HG02885 (cell line): ENCODE results near the gene CAMK2D.

Experiments
- ATAC-seq: cut with Tn5 transposase; IDR thresholded peaks from one replicate; pipeline ENCODE4 v1.9.1; 2021; ENCODE audit warnings: mild to moderate bottlenecking; ENCODE audit not compliant: unreplicated experiment, poor library complexity

Gene CAMK2D

DNA sequence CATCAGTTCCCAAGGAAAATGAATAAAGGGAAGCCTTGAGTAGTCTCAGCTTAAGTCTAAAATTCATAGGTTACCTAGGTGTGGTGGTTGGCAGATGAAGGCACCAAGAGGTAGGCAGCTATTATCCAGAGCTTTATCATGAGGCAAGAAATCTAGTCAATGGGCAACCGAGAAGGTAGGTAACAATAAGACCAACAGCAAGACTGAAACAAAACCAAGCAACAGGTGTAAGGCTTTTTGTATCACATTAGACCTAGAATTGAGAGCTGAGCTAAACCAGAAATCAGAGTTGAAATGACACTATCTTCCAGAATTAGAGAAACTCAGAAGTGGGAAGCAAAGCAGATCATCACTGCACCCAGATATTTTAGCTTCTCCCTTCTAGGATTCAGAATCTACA, 117.1 kb downstream of the CAMK2D start:
- ATAC-seq = no peak

DNA sequence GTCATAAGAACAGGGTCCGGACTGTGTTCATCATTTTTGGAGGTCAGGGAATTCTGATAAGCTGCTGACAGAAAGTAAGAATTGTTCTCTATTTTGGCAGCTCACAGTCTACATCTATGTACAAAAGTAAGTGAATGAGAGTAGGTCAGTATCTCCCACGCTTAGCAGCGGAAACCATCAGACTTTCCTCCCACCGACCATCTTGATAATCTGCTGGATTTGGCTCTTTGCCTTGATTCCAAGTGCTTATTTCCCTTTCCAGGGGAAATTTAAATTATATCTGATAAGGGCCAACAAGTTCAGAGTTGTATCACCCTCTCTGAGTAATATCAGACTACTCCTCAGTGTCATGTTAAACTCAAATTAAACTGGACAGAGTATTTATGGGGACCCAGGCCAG, 118.0 kb downstream of the CAMK2D start:
- ATAC-seq = no peak

DNA sequence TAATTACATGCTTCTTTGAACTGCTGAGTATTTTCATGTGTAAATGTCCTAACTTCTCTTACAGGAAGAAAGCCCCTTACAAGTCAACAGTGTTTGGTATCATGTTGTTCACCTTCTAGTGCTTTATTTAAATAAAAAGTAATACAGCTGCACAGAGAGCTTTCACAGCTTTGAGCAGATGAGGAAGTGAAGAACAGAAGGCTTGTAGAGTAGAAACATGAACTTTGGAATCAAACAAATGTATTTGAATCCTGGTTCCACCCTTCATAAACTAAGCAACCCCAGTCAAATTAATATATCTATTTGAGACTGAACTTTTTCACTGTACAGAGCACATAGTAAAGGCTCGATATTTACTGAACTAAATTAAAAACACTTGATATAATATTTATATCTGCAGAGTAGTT, 120.5 kb downstream of the CAMK2D start:
- ATAC-seq = peak; percentile 72

DNA sequence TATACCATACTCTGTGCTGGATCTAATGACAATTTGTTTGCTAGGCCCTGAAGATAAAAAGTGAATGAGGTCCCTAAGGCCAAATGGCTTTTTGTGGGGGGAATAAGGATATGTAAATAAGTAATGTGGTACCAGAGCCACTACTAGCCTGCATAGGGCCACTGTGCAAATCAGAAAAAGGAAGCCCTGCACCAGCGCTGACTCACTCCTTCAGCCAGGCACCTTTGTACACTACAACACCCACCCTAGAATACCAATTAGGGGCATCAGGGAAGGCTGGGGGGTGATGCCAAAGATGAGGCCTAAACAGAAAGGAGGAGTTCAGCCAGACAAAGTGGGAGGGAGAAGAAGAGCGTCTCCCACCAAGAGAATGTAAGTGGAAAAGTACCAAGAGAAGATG, 122.2 kb downstream of the CAMK2D start:
- no peak for ATAC-seq

DNA sequence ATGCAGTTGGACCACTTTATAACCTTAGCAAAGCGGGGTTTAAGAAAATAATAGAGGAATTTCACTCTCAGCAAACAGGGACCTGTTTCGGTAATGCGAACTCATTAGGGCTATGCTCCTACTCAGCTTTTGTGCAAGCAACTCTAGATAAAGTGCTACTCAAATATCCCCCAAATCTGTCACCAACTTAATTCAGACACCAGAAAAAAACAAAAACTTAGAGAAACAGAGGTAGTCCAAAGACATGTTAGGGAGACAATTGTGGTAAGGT, 123.0 kb downstream of the CAMK2D start:
- no peak for ATAC-seq

DNA sequence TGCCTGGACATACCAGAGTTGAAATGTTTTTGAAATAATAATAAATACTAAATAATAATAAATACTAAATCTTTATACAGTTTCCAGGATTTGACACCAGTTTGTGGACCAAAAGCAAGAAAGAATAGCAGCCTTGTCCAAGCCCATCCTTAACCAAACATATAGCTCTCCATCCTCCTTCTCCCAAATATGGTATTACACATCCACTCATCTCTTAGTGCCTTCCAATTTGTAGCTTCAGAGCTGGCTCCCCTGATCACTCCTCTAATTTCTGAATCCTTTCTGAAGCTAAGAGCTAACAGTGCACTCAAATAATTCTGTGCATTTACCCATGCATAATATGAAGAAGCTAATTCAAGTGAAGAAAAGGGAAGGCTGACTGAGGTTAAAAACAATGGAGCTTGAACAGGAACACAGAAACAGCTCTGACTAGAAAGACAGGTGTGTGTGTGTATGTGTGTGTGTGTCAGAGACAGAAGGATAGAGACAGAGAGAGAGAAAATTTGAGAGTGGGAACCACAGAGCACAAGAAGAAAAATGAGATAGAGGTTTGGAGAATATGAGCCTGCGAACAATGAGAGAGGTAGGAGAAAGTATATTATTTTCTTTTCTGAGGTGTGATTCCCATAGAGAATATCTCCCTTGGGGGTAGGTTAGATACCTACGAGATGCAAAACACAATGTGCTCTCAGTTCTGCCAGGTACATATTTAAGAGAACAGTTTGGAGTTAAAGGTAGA, 123.5 kb downstream of the CAMK2D start:
- ATAC-seq = no peak

DNA sequence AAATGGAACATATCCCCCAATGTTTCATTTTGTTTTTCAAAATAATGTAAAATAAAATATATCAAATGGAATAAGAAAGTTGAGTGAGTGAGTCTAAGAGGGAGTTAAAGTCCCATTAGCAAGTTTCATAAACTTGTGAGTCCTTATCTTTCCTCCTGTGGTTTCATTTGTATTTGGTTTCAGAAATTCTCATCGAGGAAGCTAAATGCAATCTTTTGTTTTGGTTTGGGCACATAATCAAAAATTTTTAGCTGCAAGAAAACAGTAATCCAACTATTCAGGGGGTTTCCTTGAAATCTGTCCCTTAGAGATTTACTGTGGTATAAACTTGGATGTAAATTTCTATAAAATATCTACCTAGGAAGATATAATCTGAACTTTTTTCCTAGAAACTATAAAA, 124.2 kb downstream of the CAMK2D start:
- ATAC-seq = no peak

DNA sequence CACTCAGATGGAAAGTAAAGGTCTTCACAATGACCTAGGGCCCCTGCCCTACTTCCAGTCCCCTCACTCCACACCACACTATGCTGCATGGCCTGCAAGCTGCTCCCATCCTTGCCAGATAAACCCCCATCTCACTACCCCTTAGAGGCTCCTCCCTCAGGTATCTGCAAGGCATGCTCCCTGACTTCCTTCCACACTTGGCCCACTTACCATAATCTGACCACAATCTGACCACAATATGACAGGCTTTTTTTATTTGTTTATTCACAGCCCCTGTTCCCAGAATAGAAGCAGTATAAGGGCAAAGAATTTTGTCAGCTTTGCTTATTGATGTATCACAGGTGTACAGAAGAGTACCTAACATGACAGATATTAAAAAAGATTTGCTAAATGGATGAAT, 124.7 kb downstream of the CAMK2D start:
- no peak for ATAC-seq

DNA sequence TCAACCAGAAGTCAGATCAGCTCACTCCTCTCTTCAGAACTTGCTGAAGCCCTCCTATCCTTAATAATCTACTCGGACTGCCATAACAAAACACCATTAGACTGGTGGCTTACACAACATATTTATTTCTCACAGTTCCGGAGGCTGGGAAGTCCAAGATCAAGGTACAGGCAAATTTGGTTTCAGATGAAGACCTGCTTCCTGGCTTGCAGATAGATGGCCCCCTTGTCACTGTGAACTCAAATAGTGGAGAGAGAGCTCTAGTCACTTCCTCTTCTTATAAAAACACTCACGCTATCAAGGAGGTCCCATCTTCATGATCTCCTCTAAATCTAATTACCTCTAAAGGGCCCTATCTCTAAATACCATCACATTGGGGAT, 125.1 kb downstream of the CAMK2D start:
- peak; percentile 57 for ATAC-seq

DNA sequence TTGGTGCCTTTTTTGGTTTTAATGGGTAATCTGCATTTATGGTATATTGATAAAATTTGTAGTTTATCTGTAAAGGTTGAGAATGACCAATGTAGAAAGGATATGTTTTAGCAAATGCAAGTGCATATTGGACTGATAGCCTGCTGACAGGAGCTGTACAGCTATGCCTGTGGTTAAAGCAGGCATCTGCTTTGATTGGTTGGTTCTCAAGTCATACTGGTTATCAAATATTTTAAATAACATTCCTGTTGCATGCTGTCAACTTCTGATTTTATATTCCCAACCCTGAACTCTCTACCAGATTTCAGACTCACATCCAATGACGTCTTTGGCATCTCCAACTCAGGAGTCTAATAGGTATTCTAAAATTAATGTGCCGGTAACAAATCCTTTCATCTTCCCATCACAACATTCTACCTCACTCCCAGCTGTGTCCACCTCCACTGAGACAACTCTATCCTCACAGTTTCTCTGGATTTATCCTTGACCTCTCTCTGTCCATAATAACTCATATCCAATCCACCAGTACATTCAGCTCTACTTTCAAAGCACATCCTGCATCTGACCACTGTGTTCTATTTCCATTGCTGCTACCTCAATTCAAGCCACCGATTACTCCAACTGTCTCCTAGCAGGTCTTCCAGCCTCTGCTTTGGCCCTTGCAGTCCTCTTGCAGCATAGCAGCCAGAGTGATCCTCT, 125.7 kb downstream of the CAMK2D start:
- ATAC-seq = no peak

DNA sequence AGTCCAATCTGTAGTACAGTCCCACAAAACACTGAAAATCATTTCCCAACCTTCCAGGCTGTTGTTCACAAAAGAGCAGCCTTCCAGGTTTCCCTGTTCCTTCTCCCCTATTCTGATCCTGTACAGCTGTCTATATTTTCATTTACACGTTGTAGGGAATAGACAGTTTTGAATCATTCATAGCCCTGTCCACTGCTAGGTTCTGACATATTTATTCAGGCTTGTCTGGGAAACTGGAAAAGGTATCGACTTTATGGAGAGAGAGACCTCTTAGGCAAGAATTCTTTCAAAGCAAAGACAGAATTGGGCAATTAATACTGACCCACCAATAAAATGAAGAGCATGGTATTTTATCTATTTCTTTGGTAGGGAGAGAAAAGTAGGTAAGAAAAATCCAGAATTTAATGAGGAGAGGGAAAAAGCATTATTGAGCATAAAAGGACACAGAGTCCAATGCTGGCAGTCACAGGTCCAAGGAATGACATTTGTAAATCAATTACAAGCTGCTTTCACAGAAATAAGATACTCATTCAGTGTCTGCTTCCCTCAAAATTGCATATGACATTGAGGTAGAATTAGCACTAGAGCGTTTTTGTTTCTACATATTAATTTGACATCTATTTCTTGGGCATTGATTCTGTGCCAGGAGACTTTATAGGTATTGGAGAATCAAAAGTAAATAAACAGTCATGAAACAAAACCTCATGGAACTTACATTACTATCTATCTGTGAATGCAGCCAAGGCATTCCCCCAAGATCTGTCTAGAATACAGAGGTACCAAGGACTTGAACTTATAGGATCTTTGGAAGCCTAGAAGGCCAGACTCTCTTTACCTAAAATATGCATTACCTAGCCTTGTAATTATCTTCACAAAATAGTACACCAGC, 127.2 kb downstream of the CAMK2D start:
- ATAC-seq = no peak

DNA sequence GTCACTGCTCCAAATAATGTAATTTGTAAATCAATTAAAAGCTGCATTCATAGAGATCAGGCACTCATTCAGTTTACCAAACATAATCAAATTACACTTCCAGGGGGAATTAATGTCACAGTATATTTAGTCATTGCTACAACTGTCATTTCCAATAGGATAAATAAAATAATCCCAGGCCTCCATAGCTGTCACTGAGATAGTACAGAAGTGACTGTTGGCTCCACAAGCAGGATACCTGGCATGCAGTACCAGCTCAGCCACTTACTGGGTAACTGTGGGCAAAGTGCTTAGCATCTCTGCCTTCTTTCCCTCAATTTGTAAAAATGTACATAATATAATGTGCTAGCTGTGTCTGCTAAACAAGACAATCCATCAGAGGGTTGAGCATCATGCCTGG, 128.1 kb downstream of the CAMK2D start:
- ATAC-seq = no peak

DNA sequence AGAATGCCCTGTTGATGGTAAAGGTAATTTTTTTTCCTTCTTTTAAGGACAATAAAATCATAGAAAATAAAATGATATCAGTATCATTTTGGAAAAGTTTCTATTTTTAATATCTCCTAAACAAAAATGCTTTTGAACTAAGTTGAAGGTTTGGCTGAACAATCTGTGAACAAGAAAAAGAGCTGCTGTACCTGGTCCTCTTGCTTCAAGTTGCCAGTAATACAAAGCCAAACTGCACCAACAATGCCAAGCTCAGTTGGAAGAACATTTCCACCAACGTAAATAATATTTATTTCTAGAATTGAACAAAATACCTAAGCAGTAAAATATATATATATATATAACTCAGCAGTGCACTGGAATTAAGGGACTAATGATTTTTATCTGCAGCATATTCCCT, 132.8 kb downstream of the CAMK2D start:
- no peak for ATAC-seq

DNA sequence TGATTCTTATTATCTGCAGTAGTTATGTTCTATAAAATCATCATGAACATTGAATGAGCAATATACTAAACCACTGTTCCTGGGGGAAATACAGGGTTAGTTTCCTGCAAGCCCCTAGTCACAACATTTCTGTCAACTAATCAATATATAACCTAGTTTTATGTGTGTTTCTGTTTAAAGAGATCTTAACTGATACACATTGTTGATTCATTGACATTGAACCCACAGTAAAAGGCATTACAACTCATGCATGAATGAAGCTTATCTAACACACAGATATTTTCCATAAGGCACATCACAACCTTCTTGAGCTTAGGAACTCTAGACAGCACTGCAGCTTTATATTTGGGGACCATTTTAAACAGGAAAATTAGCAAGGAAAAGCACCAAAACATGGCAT, 134.2 kb downstream of the CAMK2D start:
- no peak for ATAC-seq

DNA sequence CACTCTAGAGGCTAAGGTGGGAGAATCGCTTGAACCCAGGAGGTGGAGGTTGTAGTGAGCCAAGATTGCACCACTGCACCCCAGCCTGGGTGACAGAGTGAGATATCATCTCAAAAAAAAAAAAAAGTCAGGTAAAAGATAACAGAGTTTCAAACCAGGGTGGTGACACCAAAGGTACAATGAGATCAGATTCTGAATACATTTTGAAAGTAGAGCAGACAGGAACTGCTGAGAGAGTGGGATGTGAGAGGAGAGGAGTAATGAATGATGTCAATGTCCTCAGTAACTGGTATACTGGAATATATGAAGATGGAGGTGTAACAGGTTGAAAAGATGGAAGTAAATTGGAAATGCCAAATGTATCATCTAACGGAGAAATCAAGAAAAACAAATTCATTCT, 135.6 kb downstream of the CAMK2D start:
- no peak for ATAC-seq

DNA sequence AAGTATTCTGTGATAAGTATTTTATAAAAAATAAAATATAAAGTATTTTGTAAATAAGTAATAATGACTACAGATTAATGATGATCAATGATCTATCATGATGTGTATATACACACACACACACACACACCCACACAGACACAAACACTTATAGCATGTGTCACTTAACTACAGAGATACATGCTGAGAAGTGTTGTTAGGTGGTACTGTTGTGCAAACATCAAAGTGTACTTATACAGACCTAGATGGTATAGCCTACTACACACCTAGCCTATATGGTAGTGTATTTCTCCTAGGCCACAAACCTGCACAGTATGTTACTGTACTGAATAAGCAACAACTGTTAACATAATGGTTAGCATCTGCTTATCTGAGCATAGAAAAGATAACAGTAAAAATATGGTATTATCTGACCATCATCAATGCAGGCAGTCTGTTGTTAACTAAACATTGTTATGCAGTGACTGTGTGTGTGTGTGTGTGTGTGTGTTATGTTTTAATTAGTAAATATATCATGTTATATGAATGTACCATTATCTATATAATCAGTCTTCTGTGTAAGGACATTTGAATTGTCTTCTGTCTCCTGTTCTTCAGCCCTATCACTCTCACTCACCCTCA, 138.2 kb downstream of the CAMK2D start:
- no peak for ATAC-seq

DNA sequence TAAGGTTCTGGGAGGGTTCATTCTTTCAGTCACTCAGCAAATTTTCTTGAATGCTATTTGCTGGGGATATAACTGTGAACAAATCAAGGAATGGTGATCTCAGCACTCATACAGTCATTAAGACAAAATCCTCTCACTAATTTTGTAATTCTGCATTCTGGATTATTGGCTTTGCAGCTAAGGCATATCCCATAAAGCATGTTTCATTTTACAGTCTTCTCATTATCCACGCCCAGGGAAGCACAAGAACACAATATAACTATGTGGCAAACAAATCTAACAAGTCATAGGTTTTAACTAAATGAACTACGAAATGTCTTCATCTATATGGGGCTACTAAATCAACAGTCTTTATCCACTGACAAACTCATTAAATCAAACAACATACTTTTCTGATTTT, 139.9 kb downstream of the CAMK2D start:
- ATAC-seq = no peak

DNA sequence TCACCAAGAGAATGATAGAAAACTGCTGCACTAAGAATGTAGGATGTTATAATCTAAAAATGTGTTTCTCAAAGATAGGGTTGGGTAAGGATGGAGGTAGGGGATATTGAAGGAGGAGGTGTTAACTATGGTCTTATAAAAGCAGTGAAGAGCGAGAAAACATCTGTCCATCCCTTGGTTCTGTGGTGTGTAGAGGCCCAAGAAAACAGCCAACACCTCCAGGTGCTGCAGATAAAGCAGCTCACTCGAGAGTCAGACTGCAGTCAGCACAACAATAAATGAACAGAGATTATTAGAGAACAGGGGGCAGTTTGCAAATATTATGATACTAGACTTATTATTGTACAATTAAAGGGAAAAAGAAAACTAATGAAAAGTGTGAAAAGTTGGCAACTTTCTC, 141.5 kb downstream of the CAMK2D start:
- ATAC-seq = no peak

DNA sequence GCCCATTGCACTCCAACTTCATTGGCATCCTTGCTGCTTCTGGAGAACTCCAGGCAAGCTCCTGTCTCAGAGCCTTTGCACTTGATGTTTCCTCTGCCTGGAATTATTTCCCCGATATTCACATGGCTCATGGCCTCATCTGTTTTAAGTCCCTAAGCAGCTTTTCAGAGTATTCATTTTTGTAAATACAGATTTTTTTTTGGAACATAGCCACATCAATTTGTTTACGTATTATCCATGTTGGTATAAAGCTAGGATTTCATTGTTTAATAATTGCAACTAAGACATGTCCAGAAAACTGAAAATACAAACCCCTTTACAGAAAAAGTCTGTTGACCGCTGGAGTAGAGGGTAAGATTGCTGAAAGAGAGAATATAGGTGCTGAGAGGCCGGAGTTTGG, 142.0 kb downstream of the CAMK2D start:
- ATAC-seq = no peak

DNA sequence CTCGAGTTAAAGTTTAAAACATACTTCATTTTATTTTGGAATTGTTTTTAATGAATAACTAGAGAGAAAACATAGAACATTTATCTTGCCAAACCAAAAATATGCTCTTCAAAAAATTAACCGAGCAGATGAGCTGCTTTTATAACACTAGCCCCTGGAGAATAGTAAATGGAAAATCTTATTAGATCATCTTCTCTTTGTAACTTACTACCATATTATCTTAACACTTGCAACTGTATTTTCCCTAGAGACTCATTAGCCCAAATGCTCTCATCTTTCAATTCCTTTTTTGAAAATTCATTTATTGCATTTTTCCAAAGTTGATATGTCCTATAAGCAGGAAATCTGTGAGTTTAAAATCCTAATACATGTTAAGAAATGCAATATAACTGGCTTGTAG, 143.3 kb downstream of the CAMK2D start:
- ATAC-seq = no peak

DNA sequence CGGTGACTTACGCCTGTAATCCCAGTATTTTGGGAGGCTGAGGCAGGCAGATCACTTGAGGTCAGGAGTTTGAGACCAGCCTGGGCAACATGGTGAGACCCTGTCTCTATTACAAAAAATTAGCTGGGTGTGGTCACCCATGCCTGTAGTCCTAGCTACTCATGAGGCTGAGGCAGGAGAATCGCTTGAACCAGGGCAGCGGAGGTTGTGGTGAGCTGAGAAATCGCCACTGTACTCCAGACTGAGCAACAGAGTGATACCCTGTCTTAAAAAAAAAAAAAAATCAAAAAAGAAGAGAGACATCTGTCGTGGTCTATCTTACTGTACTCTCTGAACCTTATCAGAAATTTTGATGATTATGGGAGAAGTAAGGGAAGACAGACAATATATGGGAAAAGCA, 144.3 kb downstream of the CAMK2D start:
- no peak for ATAC-seq
